A673 (cell line): Measurements from ENCODE around the gene NGEF.

Experiments
- CTCF ChIP-seq: fragments of 300-800, 200-600 bp; sonication (generic); conservative IDR thresholded peaks from 2 replicates; pipeline ENCODE4 v1.5.1; 2017; ENCODE audit warnings: low read depth, mild to moderate bottlenecking, antibody characterized with exemption, low read length, moderate library complexity, mixed read lengths
- EZH2 ChIP-seq: fragments of 200-600 bp; sonication (generic); IDR thresholded peaks from 2 replicates; pipeline ENCODE4 v1.6.1; 2017; ENCODE audit warnings: borderline replicate concordance, low read depth, mild to moderate bottlenecking, mixed read lengths, antibody characterized with exemption, low read length; ENCODE audit not compliant: poor library complexity, severe bottlenecking

GRCh38 chr2:232896720-232897597, 116.1 kb downstream of the NGEF start:
- no peak for TF ChIP-seq CTCF
- TF ChIP-seq EZH2, result no peak
